C1 segment of cervical spinal cord (tissue), 14 donors: ENCODE data around the gene PSMB1.
"Not testable (repeated sequence)": the region's sequence is repeated elsewhere in the genome, so short reads cannot be mapped to it uniquely, and the experiment has no call there.

Experiments used
- DNase-seq, 14 donors: peaks; one replicate each; lab custom pipeline; 2025; lab: John Stamatoyannopoulos, UW

PSMB1 gene

GRCh38 chr6:170535004-170535403, 18.1 kb downstream of the PSMB1 start:
- DNase-seq = no peak

GRCh38 chr6:170533792-170534191, 19.3 kb downstream of the PSMB1 start:
- DNase-seq = no peak

GRCh38 chr6:170532867-170533488, 20.1 kb downstream of the PSMB1 start:
- DNase-seq = no peak

- peak in 12 of 14 donors; percentile 12 to 68 (median 58) for DNase-seq
Observed at GRCh38 chr6:170529839-170530469, 23.2 kb downstream of the PSMB1 start.

GRCh38 chr6:170527995-170528394, 25.1 kb downstream of the PSMB1 start:
- not testable (repeated sequence) for DNase-seq

GRCh38 chr6:170525795-170526194, 27.3 kb downstream of the PSMB1 start:
- DNase-seq = no peak

GRCh38 chr6:170524172-170524502, 29.0 kb downstream of the PSMB1 start:
- DNase-seq = no peak

- no peak for DNase-seq
Observed at GRCh38 chr6:170523256-170524171, 29.6 kb downstream of the PSMB1 start.

GRCh38 chr6:170522565-170523183, 30.4 kb downstream of the PSMB1 start:
- no peak for DNase-seq

GRCh38 chr6:170516783-170517616, 36.1 kb downstream of the PSMB1 start:
- DNase-seq = no peak

GRCh38 chr6:170514908-170515307, 38.2 kb downstream of the PSMB1 start:
- no peak for DNase-seq

GRCh38 chr6:170512249-170512648, 40.9 kb downstream of the PSMB1 start:
- DNase-seq = no peak

GRCh38 chr6:170510631-170511030, 42.5 kb downstream of the PSMB1 start:
- DNase-seq = no peak

- no peak for DNase-seq
Observed at GRCh38 chr6:170509723-170510018, 43.4 kb downstream of the PSMB1 start.

GRCh38 chr6:170508892-170509722, 44.0 kb downstream of the PSMB1 start:
- not testable (repeated sequence) for DNase-seq

GRCh38 chr6:170508275-170508674, 44.8 kb downstream of the PSMB1 start:
- not testable (repeated sequence) for DNase-seq

- DNase-seq = not testable (repeated sequence)
Observed at GRCh38 chr6:170507728-170508127, 45.4 kb downstream of the PSMB1 start.

GRCh38 chr6:170506446-170506845, 46.7 kb downstream of the PSMB1 start:
- peak in 1 of 14 donors; percentile 38 for DNase-seq

- DNase-seq = peak in 1 of 14 donors; percentile 22
Observed at GRCh38 chr6:170505306-170505705, 47.8 kb downstream of the PSMB1 start.

- DNase-seq = no peak
Observed at GRCh38 chr6:170504479-170504878, 48.6 kb downstream of the PSMB1 start.

- no peak for DNase-seq
Observed at GRCh38 chr6:170503414-170503761, 49.7 kb downstream of the PSMB1 start.
